NCI-H1694 (cell line): Measurements from ENCODE around the gene DYNLT3.
A peak's percentile ranks its signal among the peaks of the same experiment; 100 is the strongest.

ENCODE experiments used
- DNase-seq: peaks from one replicate; lab custom pipeline; 2025; lab: John Stamatoyannopoulos, UW

DYNLT3 gene

GRCh38 chrX:37840931-37841330 is 6.4 kb downstream of the DYNLT3 start:
- DNase-seq: no peak

GRCh38 chrX:37834937-37835336 is 12.4 kb downstream of the DYNLT3 start:
- no peak for DNase-seq

- no peak for DNase-seq
Measured at GRCh38 chrX:37830371-37830770, 17.0 kb downstream of the DYNLT3 start.

- DNase-seq: no peak
Measured at GRCh38 chrX:37829721-37830120, 17.6 kb downstream of the DYNLT3 start.

GRCh38 chrX:37825215-37825842 is 22.0 kb downstream of the DYNLT3 start:
- DNase-seq: peak; percentile 36

GRCh38 chrX:37824491-37825214 is 22.7 kb downstream of the DYNLT3 start:
- DNase-seq: no peak

DNA sequence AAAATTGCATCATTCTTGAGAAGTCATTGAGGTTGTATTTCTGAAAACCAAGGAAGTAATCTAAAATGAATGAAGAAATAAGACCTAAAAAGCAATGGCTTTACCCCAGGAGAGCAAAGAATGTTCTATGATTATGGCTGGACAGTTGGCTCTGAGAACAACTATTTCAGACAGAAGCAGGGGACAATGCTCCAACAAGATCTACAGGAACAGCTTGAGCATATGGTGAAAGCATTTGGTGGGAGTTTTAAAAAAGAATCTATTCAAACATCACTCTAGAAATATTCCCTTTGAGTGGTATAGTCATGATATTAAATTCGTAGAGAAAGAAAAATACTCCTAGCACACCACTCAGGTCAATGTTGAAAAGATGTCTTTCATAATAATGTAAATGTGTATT is 26.7 kb downstream of the DYNLT3 start:
- peak; percentile 35 for DNase-seq

- peak; percentile 37 for DNase-seq
Measured at GRCh38 chrX:37818031-37818430, 29.3 kb downstream of the DYNLT3 start.

DNA sequence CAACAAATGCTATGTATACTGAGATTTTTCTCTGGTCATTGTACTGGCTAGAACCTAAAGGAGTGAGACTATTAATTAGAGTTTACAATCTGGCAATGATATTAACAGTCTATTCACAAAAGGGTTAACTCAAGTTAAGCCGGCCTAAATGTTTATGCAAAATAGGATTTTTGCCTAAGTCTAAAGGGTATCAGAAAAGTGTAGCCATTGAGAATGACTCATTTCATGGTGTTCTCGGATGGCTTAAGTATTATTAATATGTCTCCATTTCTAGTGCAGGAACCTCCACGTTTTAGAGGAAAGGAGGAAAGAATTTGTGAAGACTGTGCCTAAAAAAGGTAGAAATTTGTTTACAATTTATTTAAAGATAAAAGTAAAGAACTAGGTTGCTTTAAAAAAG is 29.8 kb downstream of the DYNLT3 start:
- DNase-seq: no peak

- no peak for DNase-seq
Measured at GRCh38 chrX:37817176-37817575, 30.2 kb downstream of the DYNLT3 start.

DNA sequence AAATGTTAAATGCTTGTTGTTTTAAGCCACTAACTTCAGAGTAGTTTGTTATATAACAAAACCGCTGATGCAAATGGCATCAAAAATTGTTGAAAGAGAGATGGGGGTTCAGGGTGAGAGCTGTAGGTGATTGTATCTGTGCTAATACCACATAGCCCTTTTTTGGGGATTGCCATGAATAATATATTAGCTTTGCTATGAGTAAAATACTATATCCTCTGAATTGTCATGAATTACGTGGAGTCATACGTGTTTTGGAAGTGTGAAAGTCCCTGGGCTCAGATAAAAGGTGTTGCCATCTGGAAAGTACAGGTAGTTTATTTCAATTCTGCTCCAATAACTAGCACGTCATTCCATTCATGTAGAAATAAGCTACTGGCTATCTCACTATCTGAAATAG is 30.6 kb downstream of the DYNLT3 start:
- no peak for DNase-seq

DNA sequence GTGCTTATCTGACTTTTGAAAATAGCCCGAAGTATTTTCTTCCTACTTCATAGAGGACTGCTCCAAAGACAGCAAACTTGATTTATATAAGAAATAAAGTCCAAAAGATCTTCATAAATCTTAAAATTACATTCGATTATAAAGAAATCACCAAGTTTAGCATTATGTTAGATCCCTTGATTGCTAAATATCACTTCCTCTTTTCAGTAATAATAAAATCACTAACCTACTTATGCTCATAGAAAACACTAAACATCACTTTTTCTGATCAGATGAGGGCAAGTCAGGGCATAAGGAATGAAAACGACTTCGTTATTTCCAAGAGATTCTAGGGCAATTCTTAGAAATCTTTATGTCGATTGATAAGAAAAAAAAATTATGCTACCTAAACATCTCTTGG is 32.0 kb downstream of the DYNLT3 start:
- DNase-seq: no peak

GRCh38 chrX:37813570-37813969 is 33.8 kb downstream of the DYNLT3 start:
- no peak for DNase-seq

- no peak for DNase-seq
Measured at GRCh38 chrX:37812110-37812509, 35.3 kb downstream of the DYNLT3 start.

- DNase-seq: no peak
Measured at GRCh38 chrX:37809970-37810369, 37.4 kb downstream of the DYNLT3 start.

- DNase-seq: no peak
Measured at GRCh38 chrX:37803057-37803456, 44.3 kb downstream of the DYNLT3 start.

DNA sequence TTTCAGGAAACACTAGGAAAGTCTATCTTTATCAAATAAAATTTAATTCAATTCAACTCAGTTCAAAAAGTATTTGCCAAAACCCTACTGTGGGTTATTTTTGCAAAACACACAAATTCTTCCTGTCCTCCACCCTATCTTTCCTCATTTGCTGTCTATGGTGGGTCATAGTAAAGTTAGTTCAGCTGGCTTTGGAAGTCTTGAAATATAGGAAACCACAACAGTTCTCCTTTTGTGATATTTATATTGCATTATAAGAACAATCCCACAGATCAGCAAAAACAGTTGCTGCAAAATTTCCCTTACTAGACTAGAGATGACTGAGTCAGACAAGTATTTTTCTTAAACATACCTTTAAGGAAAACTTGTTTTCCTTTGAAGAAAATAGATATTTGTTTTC is 45.3 kb downstream of the DYNLT3 start:
- no peak for DNase-seq

DNA sequence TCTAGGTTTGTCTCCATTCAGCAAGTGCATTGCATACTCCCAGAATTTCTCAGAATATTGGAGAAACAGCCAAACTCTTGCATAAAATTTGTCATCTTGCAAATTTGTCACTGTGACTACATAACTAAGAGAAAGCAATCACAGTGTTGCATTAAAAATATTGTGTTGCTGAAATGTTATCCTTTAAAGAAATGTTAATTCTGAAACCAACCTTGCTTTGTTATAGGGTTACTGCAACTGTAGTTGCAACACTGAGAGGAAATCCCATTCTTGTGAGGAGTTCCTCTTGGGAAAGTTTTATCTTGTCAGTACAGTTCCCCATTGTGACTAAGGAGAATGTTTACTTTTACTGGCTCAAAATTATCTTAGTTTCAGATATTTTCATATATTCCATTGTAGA is 46.7 kb downstream of the DYNLT3 start:
- DNase-seq: no peak

DNA sequence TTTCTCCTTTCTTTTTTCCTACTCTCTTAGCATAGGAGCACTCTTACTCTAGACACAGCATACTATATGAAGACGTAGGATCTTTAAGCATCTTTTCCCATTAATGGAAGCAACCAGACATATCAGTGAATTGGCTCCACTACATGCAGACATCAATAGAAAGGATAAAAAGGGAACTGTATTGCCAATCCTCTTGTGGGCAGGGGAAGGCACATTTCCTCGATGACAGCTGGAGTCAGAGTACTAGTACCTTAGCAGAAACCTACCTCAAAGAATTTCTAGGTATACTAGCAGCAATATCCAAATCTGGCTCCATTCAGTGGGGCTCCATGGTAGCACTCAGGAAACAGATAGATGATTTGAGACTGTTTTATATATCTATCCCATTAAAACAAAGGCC is 47.4 kb downstream of the DYNLT3 start:
- no peak for DNase-seq

DNA sequence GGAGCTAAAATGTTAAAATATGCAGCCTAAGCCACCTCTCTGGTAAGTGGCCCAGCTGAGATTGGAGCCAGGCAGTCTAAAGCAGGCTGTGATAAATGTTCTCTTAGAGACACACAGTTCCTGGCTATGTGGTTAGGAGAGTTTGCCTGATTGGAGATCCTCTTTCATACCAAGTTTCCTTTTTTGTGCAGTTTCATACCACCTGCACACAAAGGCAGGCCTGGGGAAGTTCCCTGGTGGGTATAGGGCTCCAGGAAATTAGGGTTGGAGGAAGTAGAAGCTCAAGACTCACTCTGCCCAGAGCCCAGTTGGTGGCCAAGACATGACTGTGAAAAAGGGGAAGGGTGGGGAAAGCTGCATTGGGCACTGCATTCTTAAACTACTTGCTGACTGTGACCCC is 50.6 kb downstream of the DYNLT3 start:
- DNase-seq: no peak

GRCh38 chrX:37796310-37796709 is 51.1 kb downstream of the DYNLT3 start:
- DNase-seq: no peak
